ENCODE results near the gene CDC42BPG. TPM values are rescaled to one million over a fixed set of nuclear protein-coding genes. Genes with fewer than 3 reads are reported as not detected.

CDC42BPG gene
- total RNA-seq, 1 experiment from 2014 or later = 24.9 TPM

- Histone ChIP-seq H2BK20ac (ENCODE audit: low read depth, low read length, poor library complexity, severe bottlenecking) (no peak overlapping the region), H3K23ac (ENCODE audit: insufficient read length, low read depth, low read length) (no peak overlapping the region), H3K9me3 (ENCODE audit: control insufficient read depth, low read depth, low read length) (no peaks in the 10 kb centered on the region), H3K4ac (ENCODE audit: low read depth, low read length) (no peak overlapping the region), H3K9ac (ENCODE audit: extremely low read depth, insufficient read length, low read length) (no peak overlapping the region), H3K56ac (ENCODE audit: insufficient read length, low read depth, low read length) (no peak overlapping the region), H4K20me1 (ENCODE audit: control insufficient read depth, insufficient read depth, insufficient read length) (no peaks in the 10 kb centered on the region), H2BK5ac (ENCODE audit: insufficient read length, low read length) (no peak overlapping the region), H3K79me1 (ENCODE audit: insufficient read depth, low read depth, low read length, poor library complexity, severe bottlenecking) (no peaks in the 10 kb centered on the region), H3K27ac (ENCODE audit: insufficient read length, low read depth, low read length) (no peak overlapping the region), H3K23me2 (ENCODE audit: insufficient read length, low read depth, low read length, poor library complexity, severe bottlenecking) (no peaks in the 10 kb centered on the region), H2AFZ (ENCODE audit: low read length) (no peak overlapping the region), H2BK12ac (ENCODE audit: insufficient read length, low read depth, low read length) (no peak overlapping the region), H3K4me2 (ENCODE audit: insufficient read depth, insufficient read length, low read length) (no peak overlapping the region), H3T11ph (ENCODE audit: low read length) (no peak overlapping the region), H3K14ac (ENCODE audit: insufficient read depth, low read length) (no peak overlapping the region), H3K27me3 (ENCODE audit: insufficient read depth, low read length) (no peaks in the 10 kb centered on the region), H3K18ac (ENCODE audit: insufficient read length, low read depth, low read length) (no peak overlapping the region), H2BK15ac (ENCODE audit: low read depth, low read length) (no peak overlapping the region), H2AK5ac (ENCODE audit: insufficient read length, low read length) (no peak overlapping the region), H3K4me1 (ENCODE audit: insufficient read depth, low read length) (no peaks in the 10 kb centered on the region), H2BK120ac (ENCODE audit: low read depth, low read length, poor library complexity, severe bottlenecking) (no peak overlapping the region), H4K5ac (ENCODE audit: insufficient read length, low read depth, low read length) (no peak overlapping the region), H4K8ac (replicated peaks; ENCODE audit: insufficient read length, low read depth, low read length) (no peak overlapping the region), H3K79me2 (ENCODE audit: insufficient read depth, low read length) (no peaks in the 10 kb centered on the region), H4K91ac (ENCODE audit: insufficient read length, low read depth, low read length) (no peak overlapping the region)
- Mint-ChIP-seq H3K4me3 (no peak overlapping the region; a peak in 1 of 5 replicates), H3K27me3 (ENCODE audit: low read depth) (no peaks in the 10 kb centered on the region), H3K4me1 (no peaks in the 10 kb centered on the region), H3K9me3 (no peaks in the 10 kb centered on the region), H3K36me3 (ENCODE audit: insufficient read depth in 1 of 3, low read depth in 3 of 3) (peaks cover 0 to 15% (median 6%) of the 10 kb centered on the region in 3 experiments; a peak in 3 of 7 replicates), H3K27ac (peak overlapping the region in 2 of 3 experiments; percentile 55 to 68; a peak in 3 of 7 replicates)
- TF ChIP-seq CTCF (conservative IDR thresholded peaks at IDR 0.05) = no peak
- no peak for DNase-seq
- WGBS (ENCODE audit: extremely low coverage, insufficient read length, low lambda C conversion rate) = no CpG with 5 or more reads among the region's 11 CpGs
Measured at GRCh38 chr11:64793271-64794160, 50.9 kb downstream of the CDC42BPG start.
